Transverse colon (tissue), 4 donors: ENCODE results near the gene CBX2. TPM values are rescaled to one million over a fixed set of nuclear protein-coding genes. Genes with fewer than 3 reads are reported as not detected.
A peak's percentile ranks its signal among the peaks of the same experiment; 100 is the strongest.
"Not testable (repeated sequence)": the region's sequence is repeated elsewhere in the genome, so short reads cannot be mapped to it uniquely, and the experiment has no call there.

Experiments
- DNase-seq: peaks from one replicate; pipeline ENCODE4 v3.0.0-alpha.2; 2019
- H3K27ac ChIP-seq, 4 donors: fragments of 200-600 bp; sonication (generic); 2 replicates each; pipeline ENCODE4 v1.5.1; 2016 to 2018; ENCODE audit warnings: inconsistent platforms in 4 of 4
- H3K27me3 ChIP-seq: fragments of 200-600 bp; sonication (generic); 2 replicates; pipeline ENCODE4 v1.5.1; 2017; ENCODE audit warnings: inconsistent platforms
- H3K36me3 ChIP-seq, 4 donors: fragments of 200-600 bp; sonication (generic); 2 replicates each; pipeline ENCODE4 v1.5.1; 2017 to 2019; ENCODE audit warnings: inconsistent platforms in 4 of 4
- H3K4me1 ChIP-seq, 4 donors: fragments of 200-600 bp; sonication (generic); 2 replicates each; pipeline ENCODE4 v1.5.1; 2017 to 2020; ENCODE audit warnings: inconsistent platforms in 4 of 4
- H3K4me3 ChIP-seq, 4 donors: fragments of 200-600 bp; sonication (generic); 1 replicate in 1 of 4; 2 replicates in 3 of 4; pipeline versions ENCODE4 v1.5.1 to v1.6.1; 2017 to 2019; ENCODE audit warnings: inconsistent platforms in 4 of 4
- H3K9me3 ChIP-seq, 2 donors: fragments of 200-600 bp; sonication (generic); 2 replicates each; pipeline ENCODE4 v1.5.1; 2017 to 2019; ENCODE audit warnings: inconsistent platforms in 2 of 2
- EP300 ChIP-seq: sonication (generic); formaldehyde crosslinking; IDR thresholded peaks from one replicate; pipeline ENCODE4 v1.6.1; 2017; ENCODE audit warnings: antibody characterized with exemption, low read depth
- POLR2A ChIP-seq: fragments of 450-650 bp; IDR thresholded peaks from one replicate; pipeline ENCODE4 v1.6.1; 2016; ENCODE audit warnings: antibody characterized with exemption, mild to moderate bottlenecking, moderate library complexity
- POLR2AphosphoS5 ChIP-seq, 3 donors: sonication (generic); formaldehyde crosslinking; IDR thresholded peaks; one replicate each; pipeline ENCODE4 v1.6.1; 2016; ENCODE audit warnings: antibody characterized with exemption in 3 of 3
- WGBS, 2 donors: methylation state at CpG; one replicate each; pipeline ENCODE4 v1.1.5; 2018; ENCODE audit warnings: low coverage in 1 of 2; 5-methylcytosine and 5-hydroxymethylcytosine counted together
- in situ Hi-C, 4 donors: fragments of 200-750 bp; cut with MboI; loops; one replicate each; pipeline versions ENCODE4 v1.15.0 to v1.15.1; 2017; ENCODE audit warnings: low sequenced_read_pairs in 3 of 4, low pct_ligation_motif_present in 1 of 4, low pct_unique_long_range_greater_than_20kb in 1 of 4
- intact Hi-C: fragments of 100-400 bp; cut with DNase I; formaldehyde crosslinking; loops from one replicate; pipeline ENCODE4 v1.15.1; 2023; ENCODE audit warnings: low total_unique reads
- total RNA-seq, 4 donors: library from RNA; depleted of rRNA; stranded (reverse); fragments of >200 nt; gene quantifications; one replicate each; pipeline ENCODE4 v1.1.0, GENCODE V29; 2016
- TF ChIP-seq, protein P1 (sequence below), 5 experiments: fragments of 200-600 bp in 3 of 5; fragments of 450-650 bp in 2 of 5; sonication (generic) in 3 of 5; IDR thresholded peaks; 1 replicate in 2 of 5; 2 replicates in 3 of 5; pipeline ENCODE4 v1.5.1; 2016 to 2017; ENCODE audit warnings: antibody characterized with exemption in 5 of 5, inconsistent platforms in 3 of 5, mild to moderate bottlenecking in 2 of 5, moderate library complexity in 1 of 5

CBX2 gene
- total RNA-seq, 4 donors from 2014 or later, result 0.27 to 0.64 TPM; not detected in 2

DNA sequence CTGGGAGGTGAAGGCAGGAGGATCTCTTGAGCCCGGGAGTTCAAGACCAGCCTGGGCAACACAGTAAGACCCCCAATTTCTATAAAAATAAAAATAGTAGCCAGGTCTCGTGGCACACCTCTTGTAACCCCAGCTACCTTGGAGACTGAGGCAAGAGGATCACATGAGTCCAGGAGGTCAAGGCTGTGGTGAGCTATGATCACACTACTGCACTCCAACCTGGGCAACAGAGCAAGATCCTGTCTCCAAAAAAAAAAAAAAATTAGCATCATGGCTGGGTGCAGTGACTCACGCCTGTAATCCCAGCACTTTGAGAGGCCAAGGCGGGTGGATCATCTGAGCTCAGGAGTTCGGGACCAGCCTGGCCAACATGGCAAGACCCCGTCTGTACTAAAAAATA is 6.7 kb upstream of the CBX2 start:
- TF ChIP-seq POLR2A, result no peak
- TF ChIP-seq POLR2AphosphoS5 (IDR thresholded peaks at IDR 0.05), result no peak
- TF ChIP-seq EP300, result no peak
- TF ChIP-seq, protein P1, sequence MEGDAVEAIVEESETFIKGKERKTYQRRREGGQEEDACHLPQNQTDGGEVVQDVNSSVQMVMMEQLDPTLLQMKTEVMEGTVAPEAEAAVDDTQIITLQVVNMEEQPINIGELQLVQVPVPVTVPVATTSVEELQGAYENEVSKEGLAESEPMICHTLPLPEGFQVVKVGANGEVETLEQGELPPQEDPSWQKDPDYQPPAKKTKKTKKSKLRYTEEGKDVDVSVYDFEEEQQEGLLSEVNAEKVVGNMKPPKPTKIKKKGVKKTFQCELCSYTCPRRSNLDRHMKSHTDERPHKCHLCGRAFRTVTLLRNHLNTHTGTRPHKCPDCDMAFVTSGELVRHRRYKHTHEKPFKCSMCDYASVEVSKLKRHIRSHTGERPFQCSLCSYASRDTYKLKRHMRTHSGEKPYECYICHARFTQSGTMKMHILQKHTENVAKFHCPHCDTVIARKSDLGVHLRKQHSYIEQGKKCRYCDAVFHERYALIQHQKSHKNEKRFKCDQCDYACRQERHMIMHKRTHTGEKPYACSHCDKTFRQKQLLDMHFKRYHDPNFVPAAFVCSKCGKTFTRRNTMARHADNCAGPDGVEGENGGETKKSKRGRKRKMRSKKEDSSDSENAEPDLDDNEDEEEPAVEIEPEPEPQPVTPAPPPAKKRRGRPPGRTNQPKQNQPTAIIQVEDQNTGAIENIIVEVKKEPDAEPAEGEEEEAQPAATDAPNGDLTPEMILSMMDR (IDR thresholded peaks at IDR 0.05), result no peak
- in situ Hi-C loops (no loop called here), intact Hi-C loops (no loop called here)
- Histone ChIP-seq H3K4me3 (no peak overlapping the region), H3K36me3 (no peaks in the 10 kb centered on the region), H3K9me3 (no peaks in the 10 kb centered on the region), H3K27ac (no peak overlapping the region), H3K27me3 (peaks cover 77% of the 10 kb centered on the region), H3K4me1 (peaks cover 0 to under 1% (median 0%) of the 10 kb centered on the region in 4 donors)
- DNase-seq, result no peak
- WGBS, 2 donors, result 87 to 89% methylated on average over 3 to 6 of the region's 6 CpGs

DNA sequence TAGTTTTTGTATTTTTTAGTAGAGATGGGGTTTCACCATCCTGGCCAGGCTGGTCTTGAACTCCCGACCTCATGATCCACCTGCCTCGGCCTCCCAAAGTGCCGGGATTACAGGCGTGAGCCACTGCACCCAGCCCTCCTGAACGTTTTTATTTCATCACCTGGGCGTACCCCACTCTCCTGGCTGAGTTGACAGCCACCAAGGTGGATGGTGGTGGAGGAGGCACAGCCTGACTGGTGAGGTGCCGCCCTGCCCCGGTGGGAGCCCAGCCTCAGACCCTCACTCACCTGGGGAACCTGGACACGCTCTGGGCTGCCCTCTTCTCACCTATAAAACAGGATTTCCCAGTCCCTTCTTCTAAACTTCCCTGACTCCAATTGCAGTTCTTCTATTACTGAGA is 5.2 kb upstream of the CBX2 start:
- in situ Hi-C loops, result not testable (repeated sequence)

DNA sequence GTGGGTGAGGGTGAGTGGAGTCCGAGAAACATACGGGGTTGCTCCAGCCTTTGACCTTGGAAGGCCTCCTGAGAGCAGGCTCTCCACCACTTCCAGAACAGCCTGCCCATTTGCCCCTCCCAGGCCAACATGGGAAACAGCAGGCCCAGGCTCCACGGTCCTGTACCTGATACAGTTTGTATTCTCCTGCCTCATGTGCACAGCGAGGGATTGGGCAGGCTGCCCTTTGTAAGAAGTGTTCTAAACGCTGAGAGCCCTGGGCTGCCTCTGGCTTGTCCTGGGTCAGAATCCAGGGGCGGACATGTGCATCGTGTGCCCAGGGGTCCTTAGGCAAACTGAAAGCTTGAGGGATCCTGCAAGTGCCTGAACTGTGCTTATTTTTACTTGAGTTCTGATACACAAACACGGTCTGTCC is 3.4 kb upstream of the CBX2 start:
- in situ Hi-C loops (no loop called here), intact Hi-C loops (no loop called here)
- H3K4me3 ChIP-seq, result no peak overlapping the region
- peaks cover 4 to 25% (median 21%) of the 10 kb centered on the region in 4 donors for H3K4me1 ChIP-seq
- no peaks in the 10 kb centered on the region for H3K36me3 ChIP-seq
- H3K27me3 ChIP-seq, result peaks cover 91% of the 10 kb centered on the region
- TF ChIP-seq, protein P1 (IDR thresholded peaks at IDR 0.05), result no peak
- TF ChIP-seq POLR2AphosphoS5 (IDR thresholded peaks at IDR 0.05) (no peak), EP300 (no peak), POLR2A (no peak)
- 82 to 100% methylated on average over 1 to 8 of the region's 8 CpGs for WGBS, 2 donors
- H3K9me3 ChIP-seq, result no peaks in the 10 kb centered on the region
- DNase-seq, result no peak
- H3K27ac ChIP-seq, result no peak overlapping the region

More for the DNA sequence above, 5.2 kb upstream of the CBX2 start:
- H3K27ac ChIP-seq, DNase-seq, H3K4me3 ChIP-seq, H3K36me3 ChIP-seq, H3K9me3 ChIP-seq, intact Hi-C loops: not testable (repeated sequence)
- peaks cover 81% of the 10 kb centered on the region for H3K27me3 ChIP-seq
- H3K4me1 ChIP-seq, result peaks cover 0 to 14% (median 8%) of the 10 kb centered on the region in 4 donors
- 56 to 61% methylated on average over 4 to 9 of the region's 9 CpGs for WGBS, 2 donors

- TF ChIP-seq EP300 (no peak), POLR2A (no peak)
- Histone ChIP-seq H3K27me3 (peaks cover 93% of the 10 kb centered on the region), H3K4me1 (peaks cover 4 to 25% (median 21%) of the 10 kb centered on the region in 4 donors), H3K27ac (no peak overlapping the region), H3K36me3 (no peaks in the 10 kb centered on the region), H3K9me3 (no peaks in the 10 kb centered on the region), H3K4me3 (no peak overlapping the region)
- WGBS, 2 donors, result 71 to 81% methylated on average over 4 to 6 of the region's 6 CpGs
- no peak for DNase-seq
- in situ Hi-C loops, result no loop called here
- intact Hi-C loops, result no loop called here
These were observed 2.3 kb upstream of the CBX2 start for GRCh38 chr17:79775632-79776031.

GRCh38 chr17:79776376-79777119 is 1.4 kb upstream of the CBX2 start:
- Histone ChIP-seq H3K4me1 (peaks cover 4 to 25% (median 21%) of the 10 kb centered on the region in 4 donors), H3K36me3 (no peaks in the 10 kb centered on the region), H3K4me3 (no peak overlapping the region), H3K27ac (peak overlapping the region in 1 of 4 donors; percentile 33), H3K9me3 (no peaks in the 10 kb centered on the region), H3K27me3 (peaks cover 96% of the 10 kb centered on the region)
- intact Hi-C loops (no loop called here), in situ Hi-C loops (no loop called here)
- 35 to 42% methylated on average over 8 to 11 of the region's 11 CpGs for WGBS, 2 donors
- TF ChIP-seq POLR2AphosphoS5 (IDR thresholded peaks at IDR 0.05) (peak in 2 of 3 donors; percentile 7 to 51), POLR2A (no peak), EP300 (no peak)
- TF ChIP-seq, protein P1 (IDR thresholded peaks at IDR 0.05), result peak in 1 of 5 experiments; percentile 22
- no peak for DNase-seq
